HEK293 (cell line): ENCODE data around the gene PIK3AP1.

Experiments
- CTCF ChIA-PET: fragments of 350-600 bp; formaldehyde crosslinking; extraction: SDS; loops from one replicate; lab custom pipeline; 2021; ENCODE audit warnings: antibody characterized with exemption; lab: Yijun Ruan, JAX
- POLR2A ChIA-PET: fragments of 300-600 bp; formaldehyde crosslinking; extraction: SDS; loops from one replicate; lab custom pipeline; 2020; ENCODE audit warnings: antibody characterized with exemption, inconsistent platforms; lab: Yijun Ruan, JAX
- H3K27ac ChIP-seq: fragments of 200-500 bp; sonication (Bioruptor generic); 2 replicates; pipeline ENCODE4 v1.5.1; 2014; ENCODE audit warnings: low read depth, low read length, control low read depth, inconsistent platforms; ENCODE audit errors: extremely low read depth
- H3K36me3 ChIP-seq, 2 experiments: fragments of 200-500 bp in 1 of 2; sonication (Bioruptor generic) in 1 of 2; 1 replicate in 1 of 2; 2 replicates in 1 of 2; pipeline ENCODE4 v1.5.1; 2014 to 2017; ENCODE audit warnings: inconsistent platforms in 2 of 2, low read length in 2 of 2; ENCODE audit not compliant: control insufficient read depth in 2 of 2, insufficient read depth in 1 of 2
- H3K4me1 ChIP-seq: fragments of 200-500 bp; sonication (Bioruptor generic); 2 replicates; pipeline ENCODE4 v1.5.1; 2014; ENCODE audit warnings: mild to moderate bottlenecking, low read length, inconsistent platforms; ENCODE audit not compliant: control insufficient read depth, insufficient read depth
- H3K4me3 ChIP-seq: 2 replicates; pipeline ENCODE4 v1.5.1; 2011; ENCODE audit warnings: low read depth, mild to moderate bottlenecking, control low read depth, low read length, moderate library complexity
- H3K9me3 ChIP-seq: fragments of 200-500 bp; sonication (Bioruptor generic); 2 replicates; pipeline ENCODE4 v1.5.1; 2014; ENCODE audit warnings: low read depth, low read length, inconsistent platforms; ENCODE audit not compliant: control insufficient read depth, insufficient read depth
- AEBP2 ChIP-seq: fragments of 450-650 bp; formaldehyde crosslinking; IDR thresholded peaks from 2 replicates; pipeline ENCODE4 v1.5.1; 2016; ENCODE audit warnings: missing biosample characterization, missing genetic modification characterization, borderline replicate concordance
- HOXA7 ChIP-seq: sonication (generic); formaldehyde crosslinking; IDR thresholded peaks from 2 replicates; pipeline ENCODE4 v1.8.1; 2022; ENCODE audit warnings: missing genetic modification reagents, borderline replicate concordance
- ZBTB10 ChIP-seq: fragments of 450-650 bp; formaldehyde crosslinking; IDR thresholded peaks from 2 replicates; pipeline ENCODE4 v1.5.1; 2016; ENCODE audit warnings: missing biosample characterization, missing genetic modification characterization
- ZBTB6 ChIP-seq: fragments of 450-650 bp; formaldehyde crosslinking; IDR thresholded peaks from 2 replicates; pipeline ENCODE4 v1.5.1; 2017; ENCODE audit warnings: missing biosample characterization, missing genetic modification characterization
- ZNF146 ChIP-seq: fragments of 450-650 bp; formaldehyde crosslinking; IDR thresholded peaks from 2 replicates; pipeline ENCODE4 v1.5.1; 2016; ENCODE audit warnings: missing biosample characterization, missing genetic modification characterization
- ZNF391 ChIP-seq: fragments of 450-650 bp; formaldehyde crosslinking; IDR thresholded peaks from 2 replicates; pipeline ENCODE4 v1.5.1; 2016; ENCODE audit warnings: low read depth, missing biosample characterization, missing genetic modification characterization, borderline replicate concordance
- ZNF48 ChIP-seq: fragments of 450-650 bp; formaldehyde crosslinking; IDR thresholded peaks from 2 replicates; pipeline ENCODE4 v1.5.1; 2016; ENCODE audit warnings: missing biosample characterization, missing genetic modification characterization
- ZNF518A ChIP-seq: fragments of 450-650 bp; formaldehyde crosslinking; conservative IDR thresholded peaks from 2 replicates; pipeline ENCODE4 v1.5.1; 2016; ENCODE audit warnings: low read depth, missing biosample characterization, missing genetic modification characterization
- ZNF560 ChIP-seq: fragments of 450-650 bp; formaldehyde crosslinking; IDR thresholded peaks from 2 replicates; pipeline ENCODE4 v1.5.1; 2017; ENCODE audit warnings: missing biosample characterization, missing genetic modification characterization, borderline replicate concordance
- ZNF596 ChIP-seq: fragments of 450-650 bp; IDR thresholded peaks from 2 replicates; pipeline ENCODE4 v1.5.0; 2018; ENCODE audit warnings: missing biosample characterization, mild to moderate bottlenecking, missing genetic modification characterization, moderate library complexity
- ZNF639 ChIP-seq: fragments of 450-650 bp; formaldehyde crosslinking; IDR thresholded peaks from 2 replicates; pipeline ENCODE4 v1.5.1; 2016; ENCODE audit warnings: missing biosample characterization, missing genetic modification characterization
- ZNF658 ChIP-seq: fragments of 450-650 bp; formaldehyde crosslinking; IDR thresholded peaks from 2 replicates; pipeline ENCODE4; 2016; ENCODE audit warnings: missing biosample characterization, missing genetic modification characterization
- ZNF76 ChIP-seq: fragments of 450-650 bp; formaldehyde crosslinking; IDR thresholded peaks from 2 replicates; pipeline ENCODE4; 2016; ENCODE audit warnings: low read depth, missing biosample characterization, missing genetic modification characterization, borderline replicate concordance

The PIK3AP1 gene

GRCh38 chr10:96657385-96657784, 62.9 kb downstream of the PIK3AP1 start:
- no peaks in the 10 kb centered on the region for H3K9me3 ChIP-seq
- TF ChIP-seq HOXA7 (CRISPR knock-in tag) (no peak), ZNF146 (no peak), AEBP2 (tag by site-specific recombination) (no peak), ZBTB6 (tag by site-specific recombination) (no peak), ZBTB10 (tag by site-specific recombination) (no peak), ZNF560 (no peak), ZNF518A (tag by site-specific recombination) (no peak), ZNF391 (tag by site-specific recombination) (no peak), ZNF658 (tag by site-specific recombination) (no peak), ZNF639 (tag by site-specific recombination) (no peak), ZNF48 (tag by site-specific recombination) (no peak), ZNF76 (tag by site-specific recombination) (no peak), ZNF596 (tag by site-specific recombination) (no peak)
- ChIA-PET POLR2A (no interaction called here), CTCF (interaction anchor here (0.6 kb wide), 1 partner anchor 99 kb away, joined by 4 read pairs; no protein-coding TSS in a partner anchor)
- no peak overlapping the region for H3K4me3 ChIP-seq
- H3K36me3 ChIP-seq: no peaks in the 10 kb centered on the region
- H3K4me1 ChIP-seq: no peaks in the 10 kb centered on the region
- no peak overlapping the region for H3K27ac ChIP-seq
